Osteoblast (primary cell): Measurements from ENCODE around the gene DLG2. TPM values are rescaled to one million over a fixed set of nuclear protein-coding genes. Genes with fewer than 3 reads are reported as not detected.
A peak's percentile ranks its signal among the peaks of the same experiment; 100 is the strongest.

Experiments used
- DNase-seq: peaks from one replicate; pipeline ENCODE4 v3.0.0; 2011; ENCODE audit warnings: low spot score, mixed read lengths; ENCODE audit not compliant: insufficient read length; ENCODE audit errors: missing footprints
- H2AFZ ChIP-seq: 2 replicates; pipeline ENCODE4 v1.6.0; 2011; ENCODE audit warnings: mild to moderate bottlenecking, low read length
- H3K27ac ChIP-seq: 2 replicates; pipeline ENCODE4 v1.5.1; 2011; ENCODE audit warnings: mild to moderate bottlenecking, low read depth, low read length, moderate library complexity
- H3K27me3 ChIP-seq: 2 replicates; pipeline ENCODE4 v1.6.0; 2012; ENCODE audit warnings: mild to moderate bottlenecking, control low read depth, inconsistent platforms, low read length, moderate library complexity; ENCODE audit not compliant: insufficient read depth
- H3K36me3 ChIP-seq: 2 replicates; pipeline ENCODE4 v1.5.1; 2011; ENCODE audit warnings: mild to moderate bottlenecking, low read length, control low read depth, moderate library complexity; ENCODE audit not compliant: insufficient read depth
- H3K4me1 ChIP-seq: 2 replicates; pipeline ENCODE4 v1.5.1; 2011; ENCODE audit warnings: mild to moderate bottlenecking, low read length, control low read depth, moderate library complexity; ENCODE audit not compliant: insufficient read depth
- H3K4me2 ChIP-seq: 2 replicates; pipeline ENCODE4 v1.6.0; 2011; ENCODE audit warnings: mild to moderate bottlenecking, low read length; ENCODE audit not compliant: insufficient read depth
- H3K4me3 ChIP-seq: fragments of 200-600 bp; sonication (generic); 3 replicates; pipeline ENCODE4 v1.5.1; 2012; ENCODE audit warnings: mild to moderate bottlenecking, low read length, inconsistent platforms; ENCODE audit not compliant: insufficient read depth
- H3K79me2 ChIP-seq: 2 replicates; pipeline ENCODE4 v1.6.0; 2012; ENCODE audit warnings: mild to moderate bottlenecking, low read length, control low read depth, inconsistent platforms; ENCODE audit not compliant: insufficient read depth
- H3K9me3 ChIP-seq: 2 replicates; pipeline ENCODE4 v1.5.1; 2011; ENCODE audit warnings: low read depth, low read length, control low read depth
- H4K20me1 ChIP-seq: 2 replicates; pipeline ENCODE4 v1.6.0; 2012; ENCODE audit warnings: mild to moderate bottlenecking, low read length, control low read depth; ENCODE audit not compliant: insufficient read depth
- CTCF ChIP-seq: IDR thresholded peaks from 2 replicates; pipeline ENCODE4 v1.5.1; 2011; ENCODE audit warnings: mild to moderate bottlenecking, low read depth, low read length, moderate library complexity; ENCODE audit errors: extremely low read depth
- total RNA-seq: library from RNA; depleted of rRNA; stranded (reverse); fragments of >200 nt; gene quantifications from 2 replicates; pipeline ENCODE4 v1.2.3, GENCODE V29; 2012

Gene DLG2
- total RNA-seq, 1 donor: 3.3 TPM

DNA sequence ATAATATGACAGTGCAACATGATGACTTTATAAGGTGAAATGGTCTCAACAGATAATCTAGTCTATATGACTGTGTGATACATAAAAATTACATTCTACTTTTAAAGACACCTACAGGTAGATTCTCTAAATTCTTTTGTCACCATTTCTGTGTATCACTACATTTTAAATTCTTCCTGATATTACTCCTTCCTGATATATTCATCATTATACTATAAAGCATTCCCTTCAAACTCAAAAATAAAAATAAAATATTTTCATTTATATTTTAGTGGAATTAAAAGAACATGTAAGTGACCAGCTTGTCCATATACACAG lies 1062.3 kb downstream of the DLG2 start:
- no peaks in the 10 kb centered on the region for H3K27me3 ChIP-seq
- no peak overlapping the region for H3K27ac ChIP-seq
- no peaks in the 10 kb centered on the region for H3K36me3 ChIP-seq
- no peaks in the 10 kb centered on the region for H3K4me1 ChIP-seq
- H3K4me2 ChIP-seq: no peak overlapping the region
- DNase-seq: no peak
- no peak overlapping the region for H2AFZ ChIP-seq
- TF ChIP-seq CTCF: no peak
- H4K20me1 ChIP-seq: no peaks in the 10 kb centered on the region
- H3K79me2 ChIP-seq: no peaks in the 10 kb centered on the region
- no peak overlapping the region for H3K4me3 ChIP-seq
- no peaks in the 10 kb centered on the region for H3K9me3 ChIP-seq

- TF ChIP-seq CTCF: peak; percentile 84
- no peaks in the 10 kb centered on the region for H3K79me2 ChIP-seq
- no peak overlapping the region for H3K4me2 ChIP-seq
- H3K27ac ChIP-seq: no peak overlapping the region
- H4K20me1 ChIP-seq: no peaks in the 10 kb centered on the region
- peak; percentile 29 for DNase-seq
- no peaks in the 10 kb centered on the region for H3K9me3 ChIP-seq
- no peak overlapping the region for H2AFZ ChIP-seq
- no peaks in the 10 kb centered on the region for H3K27me3 ChIP-seq
- H3K4me1 ChIP-seq: no peaks in the 10 kb centered on the region
- H3K36me3 ChIP-seq: no peaks in the 10 kb centered on the region
- H3K4me3 ChIP-seq: no peak overlapping the region
These were observed 1062.8 kb downstream of the DLG2 start for GRCh38 chr11:84564180-84564866.

DNA sequence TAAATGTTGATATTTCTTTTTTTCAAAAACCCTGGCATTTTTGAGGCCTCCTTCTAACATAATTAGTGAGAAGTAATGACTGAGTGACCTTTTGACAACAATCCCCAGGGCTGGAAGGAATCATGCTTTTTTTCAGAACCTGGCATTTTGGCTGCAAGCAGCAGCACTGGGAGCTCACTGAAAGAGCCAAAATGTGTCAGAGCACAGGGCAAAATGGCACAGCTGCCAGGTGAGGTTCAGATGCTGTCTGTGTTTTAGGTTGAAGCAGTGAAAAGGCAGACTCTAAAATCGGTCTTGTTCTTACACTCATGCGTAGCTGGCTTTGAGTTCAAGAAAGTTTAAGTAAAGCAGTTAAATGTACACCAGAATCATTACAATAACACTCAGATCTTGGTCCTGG lies 1063.8 kb downstream of the DLG2 start:
- H3K4me2 ChIP-seq: no peak overlapping the region
- H4K20me1 ChIP-seq: no peaks in the 10 kb centered on the region
- H3K9me3 ChIP-seq: no peaks in the 10 kb centered on the region
- no peak overlapping the region for H2AFZ ChIP-seq
- H3K4me1 ChIP-seq: no peaks in the 10 kb centered on the region
- no peak for DNase-seq
- no peak overlapping the region for H3K27ac ChIP-seq
- no peaks in the 10 kb centered on the region for H3K36me3 ChIP-seq
- TF ChIP-seq CTCF: no peak
- H3K79me2 ChIP-seq: no peaks in the 10 kb centered on the region
- H3K4me3 ChIP-seq: no peak overlapping the region
- H3K27me3 ChIP-seq: no peaks in the 10 kb centered on the region

GRCh38 chr11:84560206-84560605 lies 1066.9 kb downstream of the DLG2 start:
- H3K4me3 ChIP-seq: no peak overlapping the region
- H3K4me2 ChIP-seq: no peak overlapping the region
- no peaks in the 10 kb centered on the region for H3K36me3 ChIP-seq
- TF ChIP-seq CTCF: no peak
- no peak overlapping the region for H3K27ac ChIP-seq
- H3K4me1 ChIP-seq: no peaks in the 10 kb centered on the region
- H4K20me1 ChIP-seq: no peaks in the 10 kb centered on the region
- no peaks in the 10 kb centered on the region for H3K79me2 ChIP-seq
- H2AFZ ChIP-seq: no peak overlapping the region
- no peak for DNase-seq
- H3K27me3 ChIP-seq: no peaks in the 10 kb centered on the region
- no peaks in the 10 kb centered on the region for H3K9me3 ChIP-seq
